Astrocyte of the spinal cord (primary cell): ENCODE data around the gene NEXN.
"Not testable (repeated sequence)": the region's sequence is repeated elsewhere in the genome, so short reads cannot be mapped to it uniquely, and the experiment has no call there.

Experiments used
- DNase-seq: peaks from one replicate; pipeline ENCODE4 v3.0.0; 2011; ENCODE audit warnings: low read depth, low spot score
- H3K4me3 ChIP-seq: 2 replicates; pipeline ENCODE4 v1.5.1; 2011; ENCODE audit warnings: low read depth, mild to moderate bottlenecking, low read length, moderate library complexity
- CTCF ChIP-seq: IDR thresholded peaks from 2 replicates; pipeline ENCODE4 v1.5.1; 2012; ENCODE audit warnings: low read depth, mild to moderate bottlenecking, low read length, inconsistent platforms
- in situ Hi-C: cut with HindIII; loops from 2 replicates; pipeline ENCODE4 v1.10.0; 2017; ENCODE audit warnings: low sequenced_read_pairs

Gene NEXN

GRCh38 chr1:77976433-77977076 lies 88.1 kb downstream of the NEXN start:
- H3K4me3 ChIP-seq: peak overlapping the region; percentile 100
- DNase-seq: no peak
- in situ Hi-C loops: no loop called here
- TF ChIP-seq CTCF: no peak

GRCh38 chr1:77977989-77978292 lies 89.5 kb downstream of the NEXN start:
- in situ Hi-C loops: no loop called here
- H3K4me3 ChIP-seq: peak overlapping the region; percentile 100
- no peak for DNase-seq
- TF ChIP-seq CTCF: no peak

- DNase-seq: peak; percentile 93
- no peak for TF ChIP-seq CTCF
- H3K4me3 ChIP-seq: peak overlapping the region; percentile 100
- in situ Hi-C loops: no loop called here
These were observed 90.0 kb downstream of the NEXN start for GRCh38 chr1:77978293-77978968.

- DNase-seq: peak; percentile 99
- peak; percentile 76 for TF ChIP-seq CTCF
- in situ Hi-C loops: no loop called here
- H3K4me3 ChIP-seq: peak within 1 kb of the TSS; percentile 100
These were observed 90.8 kb downstream of the NEXN start, which contains the start of gene FUBP1 for GRCh38 chr1:77978969-77979876. Gene FUBP1 (minus strand): TSS chr1:77979072. CDS start chr1:77979004, 68 bp downstream.

- H3K4me3 ChIP-seq, DNase-seq, in situ Hi-C loops: not testable (repeated sequence)
These were observed 95.0 kb downstream of the NEXN start for GRCh38 chr1:77983352-77983996.

GRCh38 chr1:77983997-77984355 lies 95.6 kb downstream of the NEXN start:
- no peak for TF ChIP-seq CTCF
- no peak overlapping the region for H3K4me3 ChIP-seq
- DNase-seq: no peak
- in situ Hi-C loops: no loop called here
